Adipocyte (in vitro differentiated cells): ENCODE data around the gene TRMT10C.
"Not testable (repeated sequence)": the region's sequence is repeated elsewhere in the genome, so short reads cannot be mapped to it uniquely, and the experiment has no call there.

Source experiments
- DNase-seq: peaks from one replicate; pipeline ENCODE4 v3.0.0-alpha.2; 2015; ENCODE audit warnings: low read depth
- H3K27me3 ChIP-seq: replicated peaks from 2 replicates; pipeline ENCODE4 v1.7.0; 2013; ENCODE audit warnings: mild to moderate bottlenecking, low read length, moderate library complexity; ENCODE audit not compliant: control insufficient read depth, insufficient read depth
- H3K36me3 ChIP-seq: 2 replicates; pipeline ENCODE4 v1.7.0; 2013; ENCODE audit warnings: low read length, mild to moderate bottlenecking, moderate library complexity; ENCODE audit not compliant: control insufficient read depth, insufficient read depth, severe bottlenecking
- H3K4me1 ChIP-seq: 2 replicates; pipeline ENCODE4 v1.7.0; 2013; ENCODE audit warnings: mild to moderate bottlenecking, low read length, moderate library complexity; ENCODE audit not compliant: control insufficient read depth, insufficient read depth
- H3K4me3 ChIP-seq: 2 replicates; pipeline ENCODE4 v1.7.0; 2013; ENCODE audit warnings: mild to moderate bottlenecking, low read length, moderate library complexity
- H3K9ac ChIP-seq: 2 replicates; pipeline ENCODE4 v1.7.0; 2013; ENCODE audit warnings: mild to moderate bottlenecking, low read length, moderate library complexity
- H3K9me3 ChIP-seq: 2 replicates; pipeline ENCODE4 v1.7.0; 2013; ENCODE audit warnings: mild to moderate bottlenecking, low read length, moderate library complexity; ENCODE audit not compliant: control insufficient read depth

Gene TRMT10C

DNA sequence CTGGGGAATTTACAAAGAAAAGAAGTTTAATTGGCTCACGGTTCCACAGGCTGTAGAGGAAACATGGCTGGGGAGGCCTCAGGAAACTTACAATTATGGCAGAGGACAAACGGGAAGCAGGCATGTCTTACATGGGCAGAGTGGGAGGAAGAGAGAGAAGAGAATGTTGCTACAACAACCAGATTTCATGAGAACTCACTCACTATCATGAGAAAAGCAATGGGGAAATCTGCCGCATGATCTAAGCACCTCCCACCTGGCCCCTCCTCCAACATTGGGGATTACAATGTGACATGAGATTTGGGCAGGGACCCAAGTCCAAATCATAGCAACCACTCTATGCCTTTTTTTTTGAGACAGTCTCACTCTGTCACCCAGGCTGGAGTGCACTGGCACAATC is 41.1 kb downstream of the TRMT10C start:
- Histone ChIP-seq H3K9me3 (no peaks in the 10 kb centered on the region), H3K27me3 (no peaks in the 10 kb centered on the region), H3K4me3 (no peak overlapping the region), H3K36me3 (no peaks in the 10 kb centered on the region), H3K4me1 (no peaks in the 10 kb centered on the region), H3K9ac (no peak overlapping the region)
- no peak for DNase-seq

DNA sequence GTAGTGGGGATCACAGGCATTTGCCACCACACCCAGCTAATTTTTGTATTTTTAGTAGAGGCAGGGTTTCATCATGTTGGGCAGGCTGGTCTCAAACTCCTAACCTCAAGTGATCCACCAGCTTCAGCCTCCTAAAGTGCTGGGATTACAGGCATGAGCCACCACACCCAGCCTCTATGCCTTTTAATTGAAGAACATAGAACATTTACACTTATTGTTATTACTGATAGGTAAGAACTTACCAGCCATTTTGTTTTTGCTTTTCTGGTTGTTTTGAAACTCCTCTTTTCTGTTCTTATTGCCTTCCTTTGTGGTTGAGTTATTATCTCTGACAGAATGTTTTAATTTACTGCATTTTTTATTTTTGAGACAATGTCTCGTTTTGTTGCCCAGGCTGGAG is 41.5 kb downstream of the TRMT10C start:
- DNase-seq = no peak
- Histone ChIP-seq H3K4me3 (no peak overlapping the region), H3K27me3 (no peaks in the 10 kb centered on the region), H3K36me3 (no peaks in the 10 kb centered on the region), H3K4me1 (no peaks in the 10 kb centered on the region), H3K9ac (no peak overlapping the region), H3K9me3 (no peaks in the 10 kb centered on the region)

DNA sequence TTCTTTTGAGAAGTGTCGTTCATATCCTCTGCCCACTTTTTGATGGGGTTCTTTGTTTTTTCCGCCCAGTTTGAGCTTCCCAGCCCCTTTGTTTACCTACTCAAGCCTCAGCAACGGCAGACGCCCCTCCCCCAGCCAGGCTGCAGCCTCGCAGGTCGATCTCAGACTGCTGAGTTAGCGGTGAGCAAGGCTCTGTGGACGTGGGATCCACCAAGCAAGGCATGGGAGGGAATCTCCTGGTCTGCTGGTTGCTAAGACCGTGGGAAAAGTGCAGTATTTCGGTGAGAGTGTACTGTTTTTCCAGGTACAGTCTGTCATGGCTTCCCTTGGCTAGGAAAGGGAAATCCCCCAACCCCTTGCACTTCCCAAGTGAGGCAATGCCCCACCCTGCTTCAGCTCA is 43.7 kb downstream of the TRMT10C start:
- not testable (repeated sequence) for H3K9me3 ChIP-seq, H3K27me3 ChIP-seq, H3K9ac ChIP-seq, H3K36me3 ChIP-seq, H3K4me3 ChIP-seq, DNase-seq, H3K4me1 ChIP-seq

DNA sequence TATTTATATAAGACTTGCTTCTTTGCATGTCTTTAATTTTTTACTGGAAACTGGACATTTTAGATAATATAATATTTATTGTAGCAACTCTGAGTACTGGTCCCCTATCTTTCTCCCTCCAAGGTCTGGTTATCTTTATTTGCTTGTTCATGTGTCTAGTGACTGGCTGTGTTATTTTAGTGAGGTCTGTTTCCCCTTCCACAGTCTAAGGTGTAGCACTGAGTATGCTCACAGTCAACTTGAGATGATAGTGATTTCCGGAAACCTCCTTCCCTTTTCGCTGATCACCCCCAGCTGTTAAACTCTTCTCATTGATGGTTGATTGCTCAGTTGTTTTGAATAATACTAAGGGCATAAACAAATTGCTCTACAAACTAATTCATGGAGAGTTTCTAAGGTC is 49.4 kb downstream of the TRMT10C start:
- no peak for DNase-seq
- H3K27me3 ChIP-seq = no peaks in the 10 kb centered on the region

DNA sequence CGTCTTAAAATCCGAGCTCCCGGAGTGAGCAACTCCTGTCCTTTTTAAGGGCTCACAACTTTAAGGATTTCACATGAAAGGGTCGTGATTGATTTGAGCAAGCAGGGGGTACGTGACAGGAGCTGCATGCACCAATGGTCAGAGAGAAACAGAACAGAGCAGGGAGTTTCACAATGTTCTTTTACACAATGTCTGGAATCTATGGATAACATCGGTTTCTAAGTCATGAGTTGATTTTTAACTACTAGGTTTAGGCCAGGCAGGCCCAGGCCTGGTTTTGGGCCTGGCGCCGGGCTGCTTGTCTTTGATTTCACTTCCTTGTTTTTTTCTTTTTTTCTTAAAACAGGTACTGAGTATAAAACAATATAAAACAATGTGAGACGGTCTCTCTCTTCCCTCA is 51.3 kb downstream of the TRMT10C start:
- H3K9ac ChIP-seq, H3K4me1 ChIP-seq, DNase-seq, H3K36me3 ChIP-seq, H3K4me3 ChIP-seq, H3K9me3 ChIP-seq, H3K27me3 ChIP-seq: not testable (repeated sequence)

More for the DNA sequence above, 49.4 kb downstream of the TRMT10C start:
- no peaks in the 10 kb centered on the region for H3K4me1 ChIP-seq
- no peaks in the 10 kb centered on the region for H3K36me3 ChIP-seq
- H3K4me3 ChIP-seq = no peak overlapping the region
- no peaks in the 10 kb centered on the region for H3K9me3 ChIP-seq
- H3K9ac ChIP-seq = no peak overlapping the region

DNA sequence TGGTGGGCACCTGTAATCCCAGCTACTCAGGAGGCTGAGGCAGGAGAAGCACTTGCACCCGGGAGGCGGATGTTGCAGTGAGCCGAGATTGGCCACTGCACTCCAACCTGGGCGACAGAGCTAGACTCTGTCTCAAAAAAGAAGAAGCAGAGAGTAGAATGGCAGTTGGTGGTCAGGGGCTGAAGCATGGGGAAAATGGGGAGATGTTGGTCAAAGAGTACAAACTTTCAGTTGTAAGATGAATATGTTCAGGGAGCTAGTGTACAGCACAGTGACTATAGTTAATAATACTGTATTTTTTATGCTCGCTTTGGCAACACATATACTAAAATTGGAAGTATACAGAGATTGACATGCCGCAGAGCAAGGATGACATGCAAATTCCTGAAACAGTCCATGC is 53.9 kb downstream of the TRMT10C start:
- H3K27me3 ChIP-seq = no peaks in the 10 kb centered on the region
- H3K9me3 ChIP-seq = no peaks in the 10 kb centered on the region
- H3K4me3 ChIP-seq = no peak overlapping the region
- H3K36me3 ChIP-seq = no peaks in the 10 kb centered on the region
- H3K9ac ChIP-seq = no peak overlapping the region
- no peaks in the 10 kb centered on the region for H3K4me1 ChIP-seq
- DNase-seq = no peak
